Measurements from ENCODE around the gene HSPA9. TPM values are rescaled to one million over a fixed set of nuclear protein-coding genes. Genes with fewer than 3 reads are reported as not detected.

The HSPA9 gene
- total RNA-seq, 1 donor from 2014 or later: 290 TPM

- intact Hi-C loops (cut with DNase I): no loop called here
- DNase-seq: no peak
Measured at GRCh38 chr5:138542180-138542955, 32.8 kb downstream of the HSPA9 start.

GRCh38 chr5:138541511-138542179 lies 33.6 kb downstream of the HSPA9 start:
- no peak for DNase-seq
- ATAC-seq (ENCODE audit: poor library complexity): no peak
- intact Hi-C loops (cut with DNase I): no loop called here

More at GRCh38 chr5:138542180-138542955, 32.8 kb downstream of the HSPA9 start:
- ATAC-seq (ENCODE audit: poor library complexity): no peak

- DNase-seq (no peak), ATAC-seq (ENCODE audit: poor library complexity) (no peak)
- intact Hi-C loops (cut with DNase I): loop anchor here (5.0 kb wide), 1 partner anchor 37 kb away; no protein-coding TSS in a partner anchor
Measured at GRCh38 chr5:138539791-138540190, 35.4 kb downstream of the HSPA9 start.

GRCh38 chr5:138538943-138539627 lies 36.1 kb downstream of the HSPA9 start:
- no peak for DNase-seq

GRCh38 chr5:138536665-138537315 lies 38.4 kb downstream of the HSPA9 start:
- ATAC-seq (ENCODE audit: poor library complexity) (peak; percentile 16), DNase-seq (no peak)
- intact Hi-C loops (cut with DNase I): loop anchor here (5.0 kb wide), 1 partner anchor 34 kb away; no protein-coding TSS in a partner anchor

More at GRCh38 chr5:138538943-138539627, 36.1 kb downstream of the HSPA9 start:
- ATAC-seq (ENCODE audit: poor library complexity): no peak
- intact Hi-C loops (cut with DNase I): loop anchor here (5.0 kb wide), 1 partner anchor 37 kb away; no protein-coding TSS in a partner anchor

- intact Hi-C loops (cut with DNase I): loop anchor here (5.0 kb wide), 1 partner anchor 34 kb away; no protein-coding TSS in a partner anchor
- peak; percentile 15 for ATAC-seq (ENCODE audit: poor library complexity)
- DNase-seq: no peak
Measured at GRCh38 chr5:138536215-138536614, 39.0 kb downstream of the HSPA9 start.

- ATAC-seq (ENCODE audit: poor library complexity) (no peak), DNase-seq (no peak)
- intact Hi-C loops (cut with DNase I): no loop called here
Measured at GRCh38 chr5:138533973-138534941, 40.9 kb downstream of the HSPA9 start.

- DNase-seq (no peak), ATAC-seq (ENCODE audit: poor library complexity) (no peak)
- intact Hi-C loops (cut with DNase I): no loop called here
Measured at GRCh38 chr5:138529812-138530211, 45.4 kb downstream of the HSPA9 start.

- intact Hi-C loops (cut with DNase I): no loop called here
- DNase-seq: no peak
- ATAC-seq (ENCODE audit: poor library complexity): no peak
Measured at GRCh38 chr5:138528744-138529469, 46.3 kb downstream of the HSPA9 start.

GRCh38 chr5:138528208-138528607 lies 47.0 kb downstream of the HSPA9 start:
- intact Hi-C loops (cut with DNase I): no loop called here
- DNase-seq: no peak
- ATAC-seq (ENCODE audit: poor library complexity): no peak

GRCh38 chr5:138527170-138527569 lies 48.0 kb downstream of the HSPA9 start:
- intact Hi-C loops (cut with DNase I): no loop called here
- ATAC-seq (ENCODE audit: poor library complexity) (no peak), DNase-seq (no peak)

- ATAC-seq (ENCODE audit: poor library complexity): peak; percentile 9
- intact Hi-C loops (cut with DNase I): no loop called here
Measured at GRCh38 chr5:138523406-138523805, 51.8 kb downstream of the HSPA9 start.

GRCh38 chr5:138520971-138521370 lies 54.2 kb downstream of the HSPA9 start:
- no peak for DNase-seq
- intact Hi-C loops (cut with DNase I): no loop called here
- ATAC-seq (ENCODE audit: poor library complexity): no peak

More at GRCh38 chr5:138523406-138523805, 51.8 kb downstream of the HSPA9 start:
- no peak for DNase-seq

GRCh38 chr5:138517437-138517836 lies 57.8 kb downstream of the HSPA9 start:
- ATAC-seq (ENCODE audit: poor library complexity) (no peak), DNase-seq (no peak)
- intact Hi-C loops (cut with DNase I): no loop called here

GRCh38 chr5:138515556-138516245 lies 59.5 kb downstream of the HSPA9 start:
- ATAC-seq (ENCODE audit: poor library complexity): no peak
- intact Hi-C loops (cut with DNase I): no loop called here
- DNase-seq: no peak

- no peak for DNase-seq
- ATAC-seq (ENCODE audit: poor library complexity): no peak
- intact Hi-C loops (cut with DNase I): no loop called here
Measured at GRCh38 chr5:138514021-138514420, 61.2 kb downstream of the HSPA9 start.

Data from Right ventricle myocardium superior (tissue), 1 donor.